ENCODE data around the gene JUN.

Gene JUN

GRCh38 chr1:58749646-58750045, 34.2 kb downstream of the JUN start:
- no peak overlapping the region for H3K4me2 ChIP-seq (ENCODE audit: low read depth, low read length, poor library complexity, severe bottlenecking)
- no peaks in the 10 kb centered on the region for H3F3A ChIP-seq (ENCODE audit: insufficient read depth)
- H4K20me1 ChIP-seq (ENCODE audit: low read depth, low read length), result no peaks in the 10 kb centered on the region
- no peaks in the 10 kb centered on the region for H3K9me3 ChIP-seq (ENCODE audit: insufficient read depth, low read length)
- H3K27ac ChIP-seq (ENCODE audit: low read depth, low read length), result no peak overlapping the region
- no peak overlapping the region for H3K4me3 ChIP-seq (ENCODE audit: insufficient read depth, low read length, poor library complexity, severe bottlenecking)
- H3K36me3 ChIP-seq (ENCODE audit: low read length), result no peaks in the 10 kb centered on the region
- 0 out of 2 replicates have a peak, but pooled peaks cover 4% of the 10 kb centered on the region for H3K27me3 ChIP-seq (ENCODE audit: low read length)
- H3K9ac ChIP-seq (ENCODE audit: low read length), result no peak overlapping the region
- H3K79me2 ChIP-seq (ENCODE audit: insufficient read depth, low read length), result no peaks in the 10 kb centered on the region
- H3K9me2 ChIP-seq (replicated peaks; ENCODE audit: insufficient read depth, low read length), result no peaks in the 10 kb centered on the region
- no peak for TF ChIP-seq EZH2phosphoT487 (conservative IDR thresholded peaks at IDR 0.05; ENCODE audit: low read length)
- TF ChIP-seq, protein P1, sequence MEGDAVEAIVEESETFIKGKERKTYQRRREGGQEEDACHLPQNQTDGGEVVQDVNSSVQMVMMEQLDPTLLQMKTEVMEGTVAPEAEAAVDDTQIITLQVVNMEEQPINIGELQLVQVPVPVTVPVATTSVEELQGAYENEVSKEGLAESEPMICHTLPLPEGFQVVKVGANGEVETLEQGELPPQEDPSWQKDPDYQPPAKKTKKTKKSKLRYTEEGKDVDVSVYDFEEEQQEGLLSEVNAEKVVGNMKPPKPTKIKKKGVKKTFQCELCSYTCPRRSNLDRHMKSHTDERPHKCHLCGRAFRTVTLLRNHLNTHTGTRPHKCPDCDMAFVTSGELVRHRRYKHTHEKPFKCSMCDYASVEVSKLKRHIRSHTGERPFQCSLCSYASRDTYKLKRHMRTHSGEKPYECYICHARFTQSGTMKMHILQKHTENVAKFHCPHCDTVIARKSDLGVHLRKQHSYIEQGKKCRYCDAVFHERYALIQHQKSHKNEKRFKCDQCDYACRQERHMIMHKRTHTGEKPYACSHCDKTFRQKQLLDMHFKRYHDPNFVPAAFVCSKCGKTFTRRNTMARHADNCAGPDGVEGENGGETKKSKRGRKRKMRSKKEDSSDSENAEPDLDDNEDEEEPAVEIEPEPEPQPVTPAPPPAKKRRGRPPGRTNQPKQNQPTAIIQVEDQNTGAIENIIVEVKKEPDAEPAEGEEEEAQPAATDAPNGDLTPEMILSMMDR (IDR thresholded peaks at IDR 0.05; ENCODE audit: insufficient read depth, low read length, poor library complexity, severe bottlenecking), result no peak
- H2AFZ ChIP-seq (ENCODE audit: low read depth, low read length, severe bottlenecking), result no peak overlapping the region

DNA sequence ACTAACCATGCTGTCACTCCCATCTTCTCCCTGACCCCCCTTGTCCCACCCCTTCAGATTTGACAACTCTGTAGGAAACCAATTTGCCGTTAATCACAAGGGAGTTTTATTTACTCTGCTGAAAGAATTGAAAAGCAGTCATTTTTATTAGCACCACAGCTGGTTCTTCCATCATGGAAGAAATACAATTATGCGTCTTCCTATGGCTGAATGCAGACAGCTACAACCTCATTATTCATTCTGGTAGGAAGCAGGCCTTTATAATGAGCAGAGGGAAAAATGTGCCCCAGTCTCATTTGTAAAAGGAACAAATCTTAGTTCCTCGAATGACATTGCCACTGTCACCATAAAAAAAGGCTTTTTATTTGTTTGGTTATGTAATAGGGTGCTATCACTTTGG, 35.2 kb downstream of the JUN start:
- no peak for TF ChIP-seq EZH2phosphoT487 (conservative IDR thresholded peaks at IDR 0.05; ENCODE audit: low read length)
- TF ChIP-seq, protein P1 (IDR thresholded peaks at IDR 0.05; ENCODE audit: insufficient read depth, low read length, poor library complexity, severe bottlenecking), result no peak
- Histone ChIP-seq H3K4me3 (ENCODE audit: insufficient read depth, low read length, poor library complexity, severe bottlenecking) (no peak overlapping the region), H3K79me2 (ENCODE audit: insufficient read depth, low read length) (no peaks in the 10 kb centered on the region), H3F3A (ENCODE audit: insufficient read depth) (no peaks in the 10 kb centered on the region), H3K36me3 (ENCODE audit: low read length) (no peaks in the 10 kb centered on the region), H3K27ac (ENCODE audit: low read depth, low read length) (no peak overlapping the region), H3K4me2 (ENCODE audit: low read depth, low read length, poor library complexity, severe bottlenecking) (no peak overlapping the region), H3K9me3 (ENCODE audit: insufficient read depth, low read length) (no peaks in the 10 kb centered on the region), H3K27me3 (ENCODE audit: low read length) (0 out of 2 replicates have a peak, but pooled peaks cover 4% of the 10 kb centered on the region), H2AFZ (ENCODE audit: low read depth, low read length, severe bottlenecking) (no peak overlapping the region), H3K9me2 (replicated peaks; ENCODE audit: insufficient read depth, low read length) (no peaks in the 10 kb centered on the region), H3K9ac (ENCODE audit: low read length) (no peak overlapping the region), H4K20me1 (ENCODE audit: low read depth, low read length) (no peaks in the 10 kb centered on the region)

DNA sequence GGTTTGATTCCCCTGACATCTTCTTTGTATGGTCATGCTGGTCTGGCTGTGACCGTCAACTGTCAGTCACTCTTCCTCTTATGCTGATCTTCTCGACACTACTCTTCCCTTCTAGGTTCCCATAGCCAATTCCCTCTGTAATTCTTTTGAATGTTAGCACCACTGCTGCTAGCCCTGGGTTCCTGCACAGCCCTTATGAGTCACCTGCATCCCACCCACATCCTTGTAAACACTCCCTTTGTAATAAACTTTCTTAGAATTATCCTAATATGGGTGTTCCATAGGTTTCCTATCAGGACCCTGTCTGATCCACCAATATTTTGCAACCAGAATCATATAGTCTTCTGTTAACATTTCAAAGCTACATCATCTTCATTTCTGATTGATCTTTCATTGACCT, 37.1 kb downstream of the JUN start:
- Histone ChIP-seq H3K36me3 (ENCODE audit: low read length) (no peaks in the 10 kb centered on the region), H3K9me2 (replicated peaks; ENCODE audit: insufficient read depth, low read length) (no peaks in the 10 kb centered on the region), H4K20me1 (ENCODE audit: low read depth, low read length) (no peaks in the 10 kb centered on the region), H3F3A (ENCODE audit: insufficient read depth) (no peaks in the 10 kb centered on the region), H2AFZ (ENCODE audit: low read depth, low read length, severe bottlenecking) (no peak overlapping the region), H3K4me3 (ENCODE audit: insufficient read depth, low read length, poor library complexity, severe bottlenecking) (no peak overlapping the region), H3K9me3 (ENCODE audit: insufficient read depth, low read length) (no peaks in the 10 kb centered on the region), H3K27me3 (ENCODE audit: low read length) (0 out of 2 replicates have a peak, but pooled peaks cover 4% of the 10 kb centered on the region), H3K4me2 (ENCODE audit: low read depth, low read length, poor library complexity, severe bottlenecking) (no peak overlapping the region), H3K79me2 (ENCODE audit: insufficient read depth, low read length) (no peaks in the 10 kb centered on the region), H3K9ac (ENCODE audit: low read length) (no peak overlapping the region), H3K27ac (ENCODE audit: low read depth, low read length) (no peak overlapping the region)
- TF ChIP-seq EZH2phosphoT487 (conservative IDR thresholded peaks at IDR 0.05; ENCODE audit: low read length), result no peak
- TF ChIP-seq, protein P1 (IDR thresholded peaks at IDR 0.05; ENCODE audit: insufficient read depth, low read length, poor library complexity, severe bottlenecking), result no peak

Measured in SU-DHL-6 (cell line).